DOHH2 (cell line): Measurements from ENCODE around the gene CACNA1E.

Experiments
- H3F3A ChIP-seq: fragments of 200-600 bp; sonication (generic), shearing (Covaris generic); 2 replicates; pipeline ENCODE4 v1.6.0; 2016; ENCODE audit warnings: antibody characterized with exemption, mild to moderate bottlenecking; ENCODE audit not compliant: control insufficient read depth, insufficient read depth
- H3K27ac ChIP-seq: fragments of 200-600 bp; sonication (generic); 2 replicates; pipeline ENCODE4 v1.5.1; 2014; ENCODE audit warnings: low read depth, mild to moderate bottlenecking, low read length, moderate library complexity
- H3K27me3 ChIP-seq: fragments of 200-600 bp; sonication (generic); 2 replicates; pipeline ENCODE4 v1.6.1; 2014; ENCODE audit warnings: mild to moderate bottlenecking, low read length, mixed read lengths; ENCODE audit not compliant: control insufficient read depth
- H3K36me3 ChIP-seq: fragments of 200-600 bp; sonication (generic); 2 replicates; pipeline ENCODE4 v1.6.1; 2014; ENCODE audit warnings: mild to moderate bottlenecking, low read length, moderate library complexity, mixed read lengths; ENCODE audit not compliant: control insufficient read depth
- H3K4me1 ChIP-seq: fragments of 200-600 bp; sonication (generic); 2 replicates; pipeline ENCODE4 v1.6.1; 2014; ENCODE audit warnings: mild to moderate bottlenecking, low read length, mixed read lengths; ENCODE audit not compliant: control insufficient read depth
- H3K4me2 ChIP-seq: fragments of 200-600 bp; sonication (generic); 2 replicates; pipeline ENCODE4 v1.6.0; 2014; ENCODE audit warnings: mild to moderate bottlenecking, low read length, moderate library complexity
- H3K4me3 ChIP-seq: fragments of 200-600 bp; sonication (generic); 2 replicates; pipeline ENCODE4 v1.5.1; 2014; ENCODE audit warnings: mild to moderate bottlenecking, low read length, mixed read lengths
- H3K79me2 ChIP-seq: fragments of 200-600 bp; sonication (generic); 2 replicates; pipeline ENCODE4 v1.6.1; 2014; ENCODE audit warnings: mild to moderate bottlenecking, low read length, mixed read lengths; ENCODE audit not compliant: control insufficient read depth
- H3K9me2 ChIP-seq: fragments of 200-600 bp; sonication (generic); replicated peaks from 2 replicates; pipeline ENCODE4 v1.6.1; 2014; ENCODE audit warnings: mild to moderate bottlenecking, low read length, mixed read lengths; ENCODE audit not compliant: control insufficient read depth
- H3K9me3 ChIP-seq: fragments of 200-600 bp; sonication (generic); 2 replicates; pipeline ENCODE4 v1.6.1; 2014; ENCODE audit warnings: antibody characterized with exemption, low read length, mixed read lengths; ENCODE audit not compliant: control insufficient read depth, insufficient read depth
- H4K20me1 ChIP-seq: fragments of 200-600 bp; sonication (generic); 2 replicates; pipeline ENCODE4 v1.6.0; 2014; ENCODE audit warnings: low read depth, mild to moderate bottlenecking, antibody characterized with exemption, low read length, moderate library complexity; ENCODE audit not compliant: control insufficient read depth, insufficient read depth
- CTCF ChIP-seq: fragments of 200-600 bp; sonication (generic); IDR thresholded peaks from one replicate; pipeline ENCODE4 v1.5.1; 2014; ENCODE audit warnings: antibody characterized with exemption, mild to moderate bottlenecking, low read depth, low read length; ENCODE audit not compliant: poor library complexity, severe bottlenecking
- EZH2phosphoT487 ChIP-seq: fragments of 200-600 bp; sonication (generic); IDR thresholded peaks from 2 replicates; pipeline ENCODE4 v1.6.1; 2017; ENCODE audit warnings: borderline replicate concordance, mild to moderate bottlenecking, antibody characterized with exemption, low read length, moderate library complexity, mixed read lengths

Gene CACNA1E

GRCh38 chr1:181482001-181482430 is 1.3 kb upstream of the CACNA1E start:
- Histone ChIP-seq H3K79me2 (no peaks in the 10 kb centered on the region), H3K4me1 (no peaks in the 10 kb centered on the region), H3F3A (no peaks in the 10 kb centered on the region), H3K9me2 (no peaks in the 10 kb centered on the region), H3K4me3 (no peak overlapping the region), H4K20me1 (no peaks in the 10 kb centered on the region), H3K36me3 (no peaks in the 10 kb centered on the region), H3K4me2 (no peak overlapping the region), H3K27ac (no peak overlapping the region), H3K27me3 (peaks cover 24% of the 10 kb centered on the region), H3K9me3 (no peaks in the 10 kb centered on the region)
- no peak for TF ChIP-seq CTCF

GRCh38 chr1:181482521-181483284 is 614 bp upstream of the CACNA1E start:
- Histone ChIP-seq H3F3A (no peaks in the 10 kb centered on the region), H3K9me2 (no peaks in the 10 kb centered on the region), H3K79me2 (no peaks in the 10 kb centered on the region), H3K4me1 (no peaks in the 10 kb centered on the region), H3K4me3 (no peak overlapping the region), H3K27me3 (peaks cover 30% of the 10 kb centered on the region), H3K27ac (no peak overlapping the region), H3K36me3 (no peaks in the 10 kb centered on the region), H3K9me3 (no peaks in the 10 kb centered on the region), H4K20me1 (no peaks in the 10 kb centered on the region), H3K4me2 (no peak overlapping the region)
- TF ChIP-seq EZH2phosphoT487 (no peak), CTCF (no peak)

- H3F3A ChIP-seq, result no peaks in the 10 kb centered on the region
- no peaks in the 10 kb centered on the region for H3K36me3 ChIP-seq
- H4K20me1 ChIP-seq, result no peaks in the 10 kb centered on the region
- H3K9me2 ChIP-seq, result no peaks in the 10 kb centered on the region
- H3K4me3 ChIP-seq, result no peak overlapping the region
- no peak overlapping the region for H3K4me2 ChIP-seq
- H3K27ac ChIP-seq, result no peak overlapping the region
- no peaks in the 10 kb centered on the region for H3K79me2 ChIP-seq
- no peaks in the 10 kb centered on the region for H3K9me3 ChIP-seq
- TF ChIP-seq CTCF (no peak), EZH2phosphoT487 (no peak)
- no peaks in the 10 kb centered on the region for H3K4me1 ChIP-seq
- peaks cover 37% of the 10 kb centered on the region for H3K27me3 ChIP-seq
Observed at GRCh38 chr1:181484821-181485220, 1.5 kb downstream of the CACNA1E start.
